ENCODE measurements around the gene RBFOX1. TPM values are rescaled to one million over a fixed set of nuclear protein-coding genes. Genes with fewer than 3 reads are reported as not detected.

Gene RBFOX1
- total RNA-seq, 1 experiment from 2014 or later: not detected

DNA sequence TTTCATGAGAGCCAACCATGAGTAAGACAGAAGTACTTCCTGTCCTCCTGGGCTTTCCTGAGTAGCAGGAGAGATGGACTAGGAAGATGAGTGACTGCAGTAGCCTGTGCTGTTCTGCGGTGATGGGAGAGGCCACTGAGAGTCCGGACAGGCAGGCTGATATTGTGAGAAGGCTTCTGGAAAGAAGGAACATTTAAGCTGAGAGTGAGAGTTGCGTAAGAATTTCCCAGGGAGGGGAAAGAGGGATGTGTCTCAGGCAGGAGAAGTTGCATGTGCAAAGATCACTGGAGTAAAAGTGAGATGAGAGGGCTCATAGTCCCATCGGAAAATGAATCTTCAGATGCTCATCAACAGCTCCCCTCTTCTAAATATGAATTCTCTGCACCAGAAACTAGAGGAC is 258.3 kb downstream of the RBFOX1 start:
- Histone ChIP-seq H3K36me3 (ENCODE audit: low read depth, low read length) (no peaks in the 10 kb centered on the region), H3F3A (ENCODE audit: low read length, unreplicated experiment) (no peaks in the 10 kb centered on the region), H3K4me1 (ENCODE audit: insufficient read depth, low read length) (no peaks in the 10 kb centered on the region), H3K79me2 (ENCODE audit: low read length) (no peaks in the 10 kb centered on the region), H3K27ac (ENCODE audit: low read length) (no peak overlapping the region), H3K9me3 (ENCODE audit: low read length) (no peaks in the 10 kb centered on the region), H3K9ac (ENCODE audit: low read length) (no peak overlapping the region), H3K27me3 (ENCODE audit: low read length) (no peaks in the 10 kb centered on the region), H3K9me2 (replicated peaks; ENCODE audit: low read length) (no peaks in the 10 kb centered on the region), H4K20me1 (ENCODE audit: low read length) (no peaks in the 10 kb centered on the region), H2AFZ (ENCODE audit: low read length) (no peak overlapping the region), H3K4me3 (ENCODE audit: low read length) (no peak overlapping the region), H3K4me2 (ENCODE audit: low read length) (no peak overlapping the region)
- intact Hi-C loops (cut with micrococcal nuclease): no loop called here
- CTCF ChIA-PET: no interaction called here
- BruUV-seq (replicated peaks): no TSS peak
- ATAC-seq: no peak
- TF ChIP-seq EZH2 (IDR thresholded peaks at IDR 0.05; ENCODE audit: low read length, unreplicated experiment) (no peak), EZH2phosphoT487 (IDR thresholded peaks at IDR 0.05; ENCODE audit: borderline replicate concordance, low read length) (no peak)
- TF ChIP-seq, protein P1, sequence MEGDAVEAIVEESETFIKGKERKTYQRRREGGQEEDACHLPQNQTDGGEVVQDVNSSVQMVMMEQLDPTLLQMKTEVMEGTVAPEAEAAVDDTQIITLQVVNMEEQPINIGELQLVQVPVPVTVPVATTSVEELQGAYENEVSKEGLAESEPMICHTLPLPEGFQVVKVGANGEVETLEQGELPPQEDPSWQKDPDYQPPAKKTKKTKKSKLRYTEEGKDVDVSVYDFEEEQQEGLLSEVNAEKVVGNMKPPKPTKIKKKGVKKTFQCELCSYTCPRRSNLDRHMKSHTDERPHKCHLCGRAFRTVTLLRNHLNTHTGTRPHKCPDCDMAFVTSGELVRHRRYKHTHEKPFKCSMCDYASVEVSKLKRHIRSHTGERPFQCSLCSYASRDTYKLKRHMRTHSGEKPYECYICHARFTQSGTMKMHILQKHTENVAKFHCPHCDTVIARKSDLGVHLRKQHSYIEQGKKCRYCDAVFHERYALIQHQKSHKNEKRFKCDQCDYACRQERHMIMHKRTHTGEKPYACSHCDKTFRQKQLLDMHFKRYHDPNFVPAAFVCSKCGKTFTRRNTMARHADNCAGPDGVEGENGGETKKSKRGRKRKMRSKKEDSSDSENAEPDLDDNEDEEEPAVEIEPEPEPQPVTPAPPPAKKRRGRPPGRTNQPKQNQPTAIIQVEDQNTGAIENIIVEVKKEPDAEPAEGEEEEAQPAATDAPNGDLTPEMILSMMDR (conservative IDR thresholded peaks at IDR 0.05; ENCODE audit: low read depth, low read length): no peak
- no peak for DNase-seq
- POLR2A ChIA-PET (ENCODE audit: unreplicated experiment): no interaction called here

DNA sequence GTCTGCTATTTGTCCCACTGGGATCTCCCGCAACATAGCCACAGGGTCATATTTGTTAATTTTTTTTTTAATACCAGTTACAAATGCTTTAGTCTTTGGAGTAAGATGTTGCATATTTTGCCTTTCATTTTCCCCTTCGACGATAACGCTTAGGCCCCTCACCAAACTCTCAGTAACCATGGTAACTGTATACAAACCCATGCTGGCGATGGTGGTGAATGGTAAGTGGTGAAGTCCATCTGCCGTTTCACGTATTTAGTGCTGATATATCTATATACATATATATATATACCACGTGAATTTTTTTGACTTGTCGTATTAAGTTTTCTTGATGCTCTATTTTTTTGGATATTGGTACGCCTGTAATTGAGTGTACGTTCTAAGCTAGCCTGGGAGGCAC is 263.7 kb downstream of the RBFOX1 start:
- Histone ChIP-seq H3K4me3 (ENCODE audit: low read length) (no peak overlapping the region), H3K79me2 (ENCODE audit: low read length) (no peaks in the 10 kb centered on the region), H3K27me3 (ENCODE audit: low read length) (no peaks in the 10 kb centered on the region), H3K27ac (ENCODE audit: low read length) (no peak overlapping the region), H3K4me1 (ENCODE audit: insufficient read depth, low read length) (no peaks in the 10 kb centered on the region), H3F3A (ENCODE audit: low read length, unreplicated experiment) (no peaks in the 10 kb centered on the region), H2AFZ (ENCODE audit: low read length) (no peak overlapping the region), H3K4me2 (ENCODE audit: low read length) (no peak overlapping the region), H3K9ac (ENCODE audit: low read length) (no peak overlapping the region), H3K36me3 (ENCODE audit: low read depth, low read length) (no peaks in the 10 kb centered on the region), H3K9me2 (replicated peaks; ENCODE audit: low read length) (no peaks in the 10 kb centered on the region), H4K20me1 (ENCODE audit: low read length) (no peaks in the 10 kb centered on the region), H3K9me3 (ENCODE audit: low read length) (no peaks in the 10 kb centered on the region)
- BruUV-seq (replicated peaks): no TSS peak
- no peak for TF ChIP-seq EZH2phosphoT487 (IDR thresholded peaks at IDR 0.05; ENCODE audit: borderline replicate concordance, low read length)
- TF ChIP-seq, protein P1 (conservative IDR thresholded peaks at IDR 0.05; ENCODE audit: low read depth, low read length): no peak
- TF ChIP-seq EZH2 (IDR thresholded peaks at IDR 0.05; ENCODE audit: low read length, unreplicated experiment): no peak
- intact Hi-C loops (cut with micrococcal nuclease): no loop called here
- DNase-seq (no peak), ATAC-seq (no peak)
- ChIA-PET CTCF (no interaction called here), POLR2A (ENCODE audit: unreplicated experiment) (no interaction called here)

DNA sequence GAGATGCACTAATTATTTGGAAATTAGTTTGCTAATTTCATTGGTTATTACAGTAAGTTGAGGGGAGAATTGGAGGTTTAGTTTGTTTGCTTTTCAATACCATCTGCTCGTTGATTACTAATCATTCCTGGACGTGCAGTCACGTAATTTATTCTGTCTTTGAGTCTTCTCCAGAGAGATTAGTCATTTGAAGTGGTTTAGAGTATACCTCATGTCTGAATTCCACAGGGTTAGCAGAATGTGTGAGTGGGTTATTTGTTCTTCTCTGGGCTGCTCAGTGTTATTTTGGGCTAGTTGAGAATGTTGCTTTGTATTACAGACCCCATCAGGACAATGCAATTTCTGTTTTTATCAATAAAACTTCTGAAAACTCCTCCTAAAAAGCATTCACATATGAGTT is 265.0 kb downstream of the RBFOX1 start:
- Histone ChIP-seq H3K4me3 (ENCODE audit: low read length) (no peak overlapping the region), H3K4me2 (ENCODE audit: low read length) (no peak overlapping the region), H3K4me1 (ENCODE audit: insufficient read depth, low read length) (no peaks in the 10 kb centered on the region), H3K36me3 (ENCODE audit: low read depth, low read length) (no peaks in the 10 kb centered on the region), H3K9me2 (replicated peaks; ENCODE audit: low read length) (no peaks in the 10 kb centered on the region), H3K27ac (ENCODE audit: low read length) (no peak overlapping the region), H3K27me3 (ENCODE audit: low read length) (no peaks in the 10 kb centered on the region), H3K9me3 (ENCODE audit: low read length) (no peaks in the 10 kb centered on the region), H3K9ac (ENCODE audit: low read length) (no peak overlapping the region), H3F3A (ENCODE audit: low read length, unreplicated experiment) (no peaks in the 10 kb centered on the region), H4K20me1 (ENCODE audit: low read length) (no peaks in the 10 kb centered on the region), H2AFZ (ENCODE audit: low read length) (no peak overlapping the region), H3K79me2 (ENCODE audit: low read length) (no peaks in the 10 kb centered on the region)
- ChIA-PET POLR2A (ENCODE audit: unreplicated experiment) (no interaction called here), CTCF (no interaction called here)
- DNase-seq (no peak), ATAC-seq (no peak)
- TF ChIP-seq EZH2 (IDR thresholded peaks at IDR 0.05; ENCODE audit: low read length, unreplicated experiment): no peak
- TF ChIP-seq, protein P1 (conservative IDR thresholded peaks at IDR 0.05; ENCODE audit: low read depth, low read length): no peak
- no peak for TF ChIP-seq EZH2phosphoT487 (IDR thresholded peaks at IDR 0.05; ENCODE audit: borderline replicate concordance, low read length)
- no TSS peak for BruUV-seq (replicated peaks)
- intact Hi-C loops (cut with micrococcal nuclease): no loop called here

Data from PC-3 (cell line).